ENCODE results near the gene SNN. TPM values are rescaled to one million over a fixed set of nuclear protein-coding genes. Genes with fewer than 3 reads are reported as not detected.

The SNN gene
- total RNA-seq, 1 experiment from 2014 or later: 13.0 TPM

GRCh38 chr16:11679250-11679649 lies 11.0 kb downstream of the SNN start:
- no peaks in the 10 kb centered on the region for H3K9me3 ChIP-seq (ENCODE audit: low read depth, low read length, poor library complexity, severe bottlenecking)
- TF ChIP-seq CTCF (conservative IDR thresholded peaks at IDR 0.05; ENCODE audit: low read depth, low read length): no peak
- no peaks in the 10 kb centered on the region for H3K4me1 ChIP-seq (ENCODE audit: insufficient read depth, low read length, poor library complexity, severe bottlenecking)
- no peak for DNase-seq (ENCODE audit: low spot score)
- POLR2A ChIA-PET (ENCODE audit: low non-redundant PET): no interaction called here
- H3K4me3 ChIP-seq (ENCODE audit: low read depth, low read length, poor library complexity, severe bottlenecking): no peak overlapping the region
- H3K27me3 ChIP-seq (replicated peaks; ENCODE audit: insufficient read depth, low read depth, low read length, poor library complexity): no peaks in the 10 kb centered on the region
- H3K27ac ChIP-seq (ENCODE audit: low read depth, low read length, poor library complexity, severe bottlenecking): no peak overlapping the region
- H3K36me3 ChIP-seq (ENCODE audit: insufficient read depth, low read length, poor library complexity, severe bottlenecking): peaks cover 32% of the 10 kb centered on the region
- no TSS peak for BruUV-seq (replicated peaks)
- CTCF ChIA-PET: no interaction called here
- intact Hi-C loops (cut with micrococcal nuclease; ENCODE audit: unreplicated experiment): no loop called here

GRCh38 chr16:11679941-11680911 lies 12.0 kb downstream of the SNN start:
- CTCF ChIA-PET: interaction anchor here (0.6 kb wide), 1 partner anchor 723 kb away, joined by 3 read pairs; no protein-coding TSS in a partner anchor
- no peaks in the 10 kb centered on the region for H3K4me1 ChIP-seq (ENCODE audit: insufficient read depth, low read length, poor library complexity, severe bottlenecking)
- H3K4me3 ChIP-seq (ENCODE audit: low read depth, low read length, poor library complexity, severe bottlenecking): no peak overlapping the region
- intact Hi-C loops (cut with micrococcal nuclease; ENCODE audit: unreplicated experiment): no loop called here
- peaks cover 32% of the 10 kb centered on the region for H3K36me3 ChIP-seq (ENCODE audit: insufficient read depth, low read length, poor library complexity, severe bottlenecking)
- no TSS peak for BruUV-seq (replicated peaks)
- no peak overlapping the region for H3K27ac ChIP-seq (ENCODE audit: low read depth, low read length, poor library complexity, severe bottlenecking)
- TF ChIP-seq EZH2 (IDR thresholded peaks at IDR 0.05; ENCODE audit: borderline replicate concordance, low read depth, low read length, poor library complexity, severe bottlenecking): no peak
- TF ChIP-seq CTCF (conservative IDR thresholded peaks at IDR 0.05; ENCODE audit: low read depth, low read length): no peak
- no peaks in the 10 kb centered on the region for H3K9me3 ChIP-seq (ENCODE audit: low read depth, low read length, poor library complexity, severe bottlenecking)
- DNase-seq (ENCODE audit: low spot score): no peak
- no peaks in the 10 kb centered on the region for H3K27me3 ChIP-seq (replicated peaks; ENCODE audit: insufficient read depth, low read depth, low read length, poor library complexity)
- POLR2A ChIA-PET (ENCODE audit: low non-redundant PET): no interaction called here

GRCh38 chr16:11681556-11681955 lies 13.3 kb downstream of the SNN start:
- H3K9me3 ChIP-seq (ENCODE audit: low read depth, low read length, poor library complexity, severe bottlenecking): no peaks in the 10 kb centered on the region
- no peak for DNase-seq (ENCODE audit: low spot score)
- CTCF ChIA-PET: no interaction called here
- H3K27ac ChIP-seq (ENCODE audit: low read depth, low read length, poor library complexity, severe bottlenecking): no peak overlapping the region
- BruUV-seq (replicated peaks): no TSS peak
- TF ChIP-seq CTCF (conservative IDR thresholded peaks at IDR 0.05; ENCODE audit: low read depth, low read length): no peak
- TF ChIP-seq EZH2 (IDR thresholded peaks at IDR 0.05; ENCODE audit: borderline replicate concordance, low read depth, low read length, poor library complexity, severe bottlenecking): no peak
- no peaks in the 10 kb centered on the region for H3K4me1 ChIP-seq (ENCODE audit: insufficient read depth, low read length, poor library complexity, severe bottlenecking)
- POLR2A ChIA-PET (ENCODE audit: low non-redundant PET): no interaction called here
- no peak overlapping the region for H3K4me3 ChIP-seq (ENCODE audit: low read depth, low read length, poor library complexity, severe bottlenecking)
- no peaks in the 10 kb centered on the region for H3K27me3 ChIP-seq (replicated peaks; ENCODE audit: insufficient read depth, low read depth, low read length, poor library complexity)
- peaks cover 31% of the 10 kb centered on the region for H3K36me3 ChIP-seq (ENCODE audit: insufficient read depth, low read length, poor library complexity, severe bottlenecking)
- intact Hi-C loops (cut with micrococcal nuclease; ENCODE audit: unreplicated experiment): no loop called here

All from A673 (cell line).